Mucosa of descending colon (tissue), 3 donors: ENCODE results near the gene INPP5A. TPM values are rescaled to one million over a fixed set of nuclear protein-coding genes. Genes with fewer than 3 reads are reported as not detected.
"Not testable (repeated sequence)": the region's sequence is repeated elsewhere in the genome, so short reads cannot be mapped to it uniquely, and the experiment has no call there.

Experiments used
- ATAC-seq: fragments of 200-7000 bp; cut with Tn5 transposase; one replicate; pipeline ENCODE4 v1.9.1; 2020; ENCODE audit warnings: mild to moderate bottlenecking, moderate library complexity
- DNase-seq, 3 donors: peaks; one replicate each; pipeline ENCODE4 v3.0.0-alpha.2; 2020
- H3K36me3 ChIP-seq: fragments of 200-600 bp; one replicate; pipeline ENCODE4 v1.8.0; 2021; ENCODE audit warnings: low read depth, mild to moderate bottlenecking
- H3K4me1 ChIP-seq: fragments of 200-600 bp; one replicate; pipeline ENCODE4 v1.8.0; 2021; ENCODE audit warnings: low read depth, mild to moderate bottlenecking
- H3K4me3 ChIP-seq: fragments of 200-600 bp; one replicate; pipeline ENCODE4 v1.8.0; 2021; ENCODE audit warnings: mild to moderate bottlenecking
- H3K9me3 ChIP-seq: fragments of 200-600 bp; one replicate; pipeline ENCODE4 v1.8.0; 2021; ENCODE audit warnings: mild to moderate bottlenecking
- intact Hi-C, 2 donors: fragments of 100-400 bp; cut with DNase I in 1 of 2; cut with micrococcal nuclease in 1 of 2; formaldehyde crosslinking; loops; one replicate each; pipeline versions ENCODE4 v1.11.0 to v1.11.1; 2022; cut with DNase I, micrococcal nuclease
- total RNA-seq, 3 donors: library from RNA; stranded (reverse); fragmentation: NEBNext Ultra II Directional in 2 of 3; extraction: Animal tissue kit (Norgen Biotek cat#: 25700) in 2 of 3; gene quantifications; one replicate each; pipeline versions ENCODE4 v1.2.1 to v1.2.4, GENCODE V29; 2021 to 2023
- TF ChIP-seq, protein P1 (sequence below): fragments of 200-600 bp; IDR thresholded peaks from one replicate; pipeline ENCODE4 v1.8.0; 2022; ENCODE audit warnings: antibody characterized with exemption, mild to moderate bottlenecking
- donor health status: DM: no; HTN: no; CAD: no; lungs with moderate emphysema.
- donor health status: DM: no; HTN: no; CAD: no.
- donor health status: DM: no; HTN: yes; CAD: no.

Gene INPP5A
- total RNA-seq, 3 donors from 2014 or later, result 31.7 to 92.8 (median 32.0) TPM

DNA sequence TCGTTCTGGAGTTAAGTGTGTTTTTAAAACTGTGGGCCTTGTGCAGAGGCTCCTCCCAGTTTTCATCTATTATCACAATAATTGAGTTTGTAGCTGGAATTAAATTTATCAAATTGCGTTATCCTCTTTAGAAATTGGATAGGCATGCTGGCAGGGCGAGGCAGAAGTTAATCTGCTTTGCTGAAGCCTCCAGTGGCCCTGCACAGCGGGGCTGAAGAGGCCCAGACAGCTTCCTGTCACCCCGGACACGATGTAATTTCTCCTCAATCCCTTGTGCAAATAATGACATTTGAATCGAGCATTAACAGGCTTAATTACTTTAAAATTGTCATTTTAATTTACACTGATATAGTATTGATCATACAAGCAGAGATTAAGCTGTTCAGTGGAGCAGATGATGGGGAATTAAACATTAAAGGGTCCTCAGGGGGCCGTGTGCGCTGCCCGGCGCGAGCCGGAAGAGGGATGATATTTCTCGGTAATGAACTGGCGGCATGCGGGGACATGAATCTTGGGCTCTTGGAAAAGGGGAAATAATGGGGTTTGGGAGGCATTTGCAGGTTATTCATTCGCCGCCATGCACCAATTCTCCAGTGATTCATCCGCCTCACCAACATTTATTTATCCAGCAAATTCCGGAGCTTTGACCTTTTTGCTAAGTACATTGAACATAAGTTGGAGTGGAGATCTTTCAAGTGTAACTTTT, 129.9 kb downstream of the INPP5A start:
- Histone ChIP-seq H3K9me3 (no peaks in the 10 kb centered on the region), H3K36me3 (no peaks in the 10 kb centered on the region), H3K4me1 (no peaks in the 10 kb centered on the region), H3K4me3 (no peak overlapping the region)
- ATAC-seq (no peak), DNase-seq (no peak)
- intact Hi-C loops, result no loop called here
- TF ChIP-seq, protein P1, sequence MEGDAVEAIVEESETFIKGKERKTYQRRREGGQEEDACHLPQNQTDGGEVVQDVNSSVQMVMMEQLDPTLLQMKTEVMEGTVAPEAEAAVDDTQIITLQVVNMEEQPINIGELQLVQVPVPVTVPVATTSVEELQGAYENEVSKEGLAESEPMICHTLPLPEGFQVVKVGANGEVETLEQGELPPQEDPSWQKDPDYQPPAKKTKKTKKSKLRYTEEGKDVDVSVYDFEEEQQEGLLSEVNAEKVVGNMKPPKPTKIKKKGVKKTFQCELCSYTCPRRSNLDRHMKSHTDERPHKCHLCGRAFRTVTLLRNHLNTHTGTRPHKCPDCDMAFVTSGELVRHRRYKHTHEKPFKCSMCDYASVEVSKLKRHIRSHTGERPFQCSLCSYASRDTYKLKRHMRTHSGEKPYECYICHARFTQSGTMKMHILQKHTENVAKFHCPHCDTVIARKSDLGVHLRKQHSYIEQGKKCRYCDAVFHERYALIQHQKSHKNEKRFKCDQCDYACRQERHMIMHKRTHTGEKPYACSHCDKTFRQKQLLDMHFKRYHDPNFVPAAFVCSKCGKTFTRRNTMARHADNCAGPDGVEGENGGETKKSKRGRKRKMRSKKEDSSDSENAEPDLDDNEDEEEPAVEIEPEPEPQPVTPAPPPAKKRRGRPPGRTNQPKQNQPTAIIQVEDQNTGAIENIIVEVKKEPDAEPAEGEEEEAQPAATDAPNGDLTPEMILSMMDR, result no peak

DNA sequence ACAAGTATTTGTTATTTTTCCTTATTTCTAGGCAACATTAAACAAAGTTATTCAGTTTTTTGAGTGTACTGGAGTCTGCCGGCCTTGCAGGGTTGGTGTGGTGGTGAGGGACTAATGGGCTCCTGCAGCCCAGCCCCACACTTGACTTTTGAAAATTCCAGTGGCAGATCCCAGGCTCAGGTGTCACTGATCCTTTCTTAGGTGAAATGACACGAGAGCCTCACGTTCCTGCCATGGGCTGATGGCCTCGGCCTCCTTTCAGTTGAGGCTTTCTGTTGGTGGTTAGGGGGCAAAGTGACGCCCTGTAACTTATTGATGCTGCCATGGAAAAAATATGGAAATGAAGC, 130.4 kb downstream of the INPP5A start:
- intact Hi-C loops, result no loop called here
- ATAC-seq (no peak), DNase-seq (no peak)
- no peaks in the 10 kb centered on the region for H3K9me3 ChIP-seq
- no peaks in the 10 kb centered on the region for H3K4me1 ChIP-seq
- no peaks in the 10 kb centered on the region for H3K36me3 ChIP-seq
- no peak overlapping the region for H3K4me3 ChIP-seq
- TF ChIP-seq, protein P1, result no peak

DNA sequence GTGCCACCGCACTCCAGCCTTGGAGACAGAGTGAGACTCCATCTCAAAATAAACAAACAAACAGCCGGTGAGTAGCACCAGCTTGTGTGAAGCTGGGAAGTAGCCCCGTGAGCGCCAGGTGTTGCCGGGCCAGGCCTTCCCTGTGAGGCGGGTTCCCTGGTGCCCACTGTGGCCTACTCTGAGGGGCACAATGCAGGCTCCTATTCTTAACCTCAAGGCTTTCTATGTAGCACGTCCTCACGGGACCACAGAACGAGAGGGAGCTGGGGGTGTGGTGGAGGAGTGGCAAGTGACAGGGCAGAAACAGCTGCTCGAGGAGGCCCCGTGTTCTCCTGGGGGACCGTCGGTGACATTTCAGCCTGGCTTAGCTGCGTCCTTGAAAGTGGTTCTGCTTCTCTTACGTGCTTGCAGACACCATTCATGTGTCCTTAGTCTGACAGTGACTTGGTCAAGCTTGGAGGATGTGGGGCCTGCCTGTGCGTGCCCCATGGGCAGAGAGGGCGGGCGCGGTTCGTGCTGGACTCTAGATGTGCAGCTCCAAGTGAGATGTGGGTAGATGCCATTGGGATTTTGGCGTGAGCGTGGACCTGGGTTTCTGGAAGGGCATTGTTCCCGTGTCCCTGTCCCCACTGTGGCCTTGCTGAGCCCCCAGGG, 131.7 kb downstream of the INPP5A start:
- no peaks in the 10 kb centered on the region for H3K9me3 ChIP-seq
- no peaks in the 10 kb centered on the region for H3K4me1 ChIP-seq
- intact Hi-C loops, result no loop called here
- H3K4me3 ChIP-seq, result no peak overlapping the region
- ATAC-seq (no peak), DNase-seq (no peak)
- H3K36me3 ChIP-seq, result no peaks in the 10 kb centered on the region
- TF ChIP-seq, protein P1, result no peak

DNA sequence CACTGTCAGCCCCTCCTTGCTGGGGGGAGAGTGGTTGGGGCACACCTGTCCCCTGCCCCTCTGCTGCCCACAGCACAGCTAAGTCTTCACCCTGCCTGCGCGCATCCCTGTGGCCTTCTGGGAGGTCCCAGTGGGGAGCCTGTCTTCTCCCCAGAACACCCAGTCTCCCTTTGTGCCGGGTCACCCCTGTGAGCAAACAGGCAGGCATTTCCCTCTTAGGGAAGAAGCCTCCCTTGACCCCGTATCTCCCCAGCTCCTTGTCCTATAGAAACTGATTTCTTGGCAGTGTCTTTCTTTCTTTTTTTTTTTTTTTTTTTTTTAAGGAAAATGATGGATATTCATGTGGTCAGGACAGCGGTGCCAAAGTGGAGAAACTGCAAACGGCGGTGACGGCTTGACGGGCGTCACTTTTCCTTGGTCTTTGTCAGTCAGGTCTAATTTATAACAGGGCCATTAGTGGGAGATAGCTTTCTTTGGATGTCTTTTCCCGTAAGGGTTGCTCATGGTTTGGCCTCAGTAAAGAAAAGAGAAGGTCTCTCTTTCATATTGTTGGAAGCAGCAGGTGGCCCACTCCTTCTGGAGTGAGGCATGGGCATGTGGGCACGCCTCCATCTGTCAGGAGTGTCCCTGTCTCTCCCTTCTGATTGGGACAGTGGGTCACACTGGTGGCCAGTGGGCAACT, 133.1 kb downstream of the INPP5A start:
- intact Hi-C loops, result no loop called here
- Histone ChIP-seq H3K9me3 (no peaks in the 10 kb centered on the region), H3K4me3 (no peak overlapping the region), H3K4me1 (no peaks in the 10 kb centered on the region), H3K36me3 (no peaks in the 10 kb centered on the region)
- DNase-seq, result no peak
- TF ChIP-seq, protein P1, result no peak
- no peak for ATAC-seq

DNA sequence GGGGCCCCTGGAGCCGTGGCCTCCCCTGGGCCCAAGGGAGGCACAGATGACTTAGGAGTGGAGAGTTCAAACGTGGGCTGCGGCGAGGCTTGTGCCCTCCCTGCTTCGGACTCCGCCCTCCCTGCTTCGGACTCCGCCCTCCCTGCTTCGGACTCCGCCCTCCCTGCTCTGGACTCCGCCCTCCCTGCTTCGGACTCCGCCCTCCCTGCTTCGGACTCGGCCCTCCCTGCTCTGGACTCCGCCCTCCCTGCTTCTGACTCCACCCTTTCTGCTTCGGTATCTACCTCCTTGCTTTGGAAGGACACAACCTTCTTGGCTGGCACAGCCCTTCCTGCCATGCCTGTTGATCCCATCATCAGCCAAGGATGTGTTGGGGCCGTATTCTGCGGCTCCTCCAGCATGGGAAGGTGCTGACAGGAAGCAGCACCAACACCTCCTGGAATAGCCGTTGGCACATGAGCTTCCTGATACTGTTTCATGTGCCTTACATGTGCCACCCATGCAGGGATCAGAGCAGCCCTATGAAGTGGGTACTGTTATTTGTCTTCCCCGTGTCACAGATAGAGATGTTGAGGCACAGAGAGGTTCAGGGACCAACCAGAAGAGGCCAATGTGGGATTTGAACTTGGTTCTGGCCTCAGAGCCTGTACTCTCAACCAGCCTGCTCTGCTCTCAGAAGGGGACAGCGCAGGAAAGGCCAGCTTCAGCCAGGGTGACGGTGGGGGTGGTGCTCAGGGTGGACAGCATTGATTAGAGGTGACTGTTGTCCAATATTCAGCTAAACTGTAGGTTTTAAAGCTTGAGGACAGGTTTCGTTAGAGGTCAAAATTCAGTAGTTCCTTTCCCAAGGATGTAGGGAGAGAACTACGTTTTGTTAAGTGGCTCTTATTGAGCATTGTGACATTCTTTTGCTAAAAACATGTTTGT, 133.9 kb downstream of the INPP5A start:
- DNase-seq, result no peak
- H3K4me1 ChIP-seq, result no peaks in the 10 kb centered on the region
- no peak overlapping the region for H3K4me3 ChIP-seq
- no peaks in the 10 kb centered on the region for H3K9me3 ChIP-seq
- ATAC-seq, result no peak
- TF ChIP-seq, protein P1, result no peak
- H3K36me3 ChIP-seq, result no peaks in the 10 kb centered on the region
- intact Hi-C loops, result no loop called here

DNA sequence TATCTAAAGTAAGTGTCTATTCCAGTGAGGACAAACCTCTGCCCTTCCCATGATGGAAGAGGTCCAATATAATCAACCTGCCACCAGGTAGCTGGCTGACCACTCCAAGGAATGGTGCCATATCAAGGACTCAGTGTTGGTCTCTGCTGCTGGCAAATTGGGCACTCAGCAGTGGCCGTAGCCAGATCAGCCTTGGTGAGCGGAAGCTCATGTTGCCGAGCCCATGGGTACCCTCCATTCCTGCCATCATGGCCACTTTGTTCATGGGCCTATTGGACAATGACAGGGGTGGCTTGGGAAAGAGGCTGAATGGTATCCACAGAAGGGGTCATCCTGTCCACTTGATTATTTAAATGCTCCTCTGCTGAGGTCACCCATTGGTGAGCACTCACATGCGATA, 136.2 kb downstream of the INPP5A start:
- DNase-seq, intact Hi-C loops, H3K9me3 ChIP-seq, H3K4me3 ChIP-seq, H3K4me1 ChIP-seq, ATAC-seq, H3K36me3 ChIP-seq: not testable (repeated sequence)
